Body of pancreas (tissue), 4 donors: ENCODE results near the gene CRYBA4.

Experiments
- POLR2A ChIP-seq, 3 donors: fragments of 450-650 bp; IDR thresholded peaks; one replicate each; pipeline ENCODE4 v1.6.1; 2016; ENCODE audit warnings: antibody characterized with exemption in 3 of 3, mild to moderate bottlenecking in 2 of 3
- TF ChIP-seq, protein P1 (sequence below), 7 experiments: fragments of 450-650 bp in 4 of 7; fragments of 200-600 bp in 3 of 7; sonication (generic) in 3 of 7; IDR thresholded peaks; one replicate each; pipeline ENCODE4 v1.5.1; 2016 to 2019; ENCODE audit warnings: antibody characterized with exemption in 7 of 7

DNA sequence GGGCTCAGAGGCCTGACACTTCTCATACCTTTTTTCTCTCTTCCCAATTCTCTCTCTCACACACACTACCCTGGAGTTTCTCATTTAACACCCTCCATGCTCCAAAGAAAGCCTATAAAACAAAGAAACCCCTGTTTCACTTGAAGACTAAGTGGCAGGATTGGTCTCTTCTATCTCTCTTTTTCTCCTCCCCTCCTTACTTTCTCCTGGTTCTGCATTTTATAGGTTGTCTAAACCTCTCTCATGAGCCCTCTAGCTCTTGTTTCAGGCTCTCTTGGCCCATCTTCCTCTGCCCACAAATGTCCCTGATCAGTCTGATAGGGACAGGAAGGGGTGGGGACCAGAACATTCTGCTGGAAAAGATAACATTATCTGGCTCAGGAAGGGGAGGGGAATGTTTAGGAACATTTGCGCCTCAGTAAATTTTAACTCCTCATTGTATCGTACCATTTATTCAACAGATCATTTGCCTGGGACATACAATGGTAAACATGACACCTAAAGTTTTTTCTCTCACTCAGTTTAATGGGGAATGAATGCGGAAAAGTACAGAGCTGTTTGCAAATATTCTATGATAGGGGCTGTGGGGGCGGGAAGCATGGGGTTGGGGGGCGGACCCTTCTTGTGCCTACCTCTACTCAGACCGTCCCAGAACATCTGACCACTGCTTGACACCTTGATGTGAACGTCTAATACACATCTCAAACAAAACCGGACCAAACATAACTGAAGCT lies 10.8 kb downstream of the CRYBA4 start:
- TF ChIP-seq, protein P1, sequence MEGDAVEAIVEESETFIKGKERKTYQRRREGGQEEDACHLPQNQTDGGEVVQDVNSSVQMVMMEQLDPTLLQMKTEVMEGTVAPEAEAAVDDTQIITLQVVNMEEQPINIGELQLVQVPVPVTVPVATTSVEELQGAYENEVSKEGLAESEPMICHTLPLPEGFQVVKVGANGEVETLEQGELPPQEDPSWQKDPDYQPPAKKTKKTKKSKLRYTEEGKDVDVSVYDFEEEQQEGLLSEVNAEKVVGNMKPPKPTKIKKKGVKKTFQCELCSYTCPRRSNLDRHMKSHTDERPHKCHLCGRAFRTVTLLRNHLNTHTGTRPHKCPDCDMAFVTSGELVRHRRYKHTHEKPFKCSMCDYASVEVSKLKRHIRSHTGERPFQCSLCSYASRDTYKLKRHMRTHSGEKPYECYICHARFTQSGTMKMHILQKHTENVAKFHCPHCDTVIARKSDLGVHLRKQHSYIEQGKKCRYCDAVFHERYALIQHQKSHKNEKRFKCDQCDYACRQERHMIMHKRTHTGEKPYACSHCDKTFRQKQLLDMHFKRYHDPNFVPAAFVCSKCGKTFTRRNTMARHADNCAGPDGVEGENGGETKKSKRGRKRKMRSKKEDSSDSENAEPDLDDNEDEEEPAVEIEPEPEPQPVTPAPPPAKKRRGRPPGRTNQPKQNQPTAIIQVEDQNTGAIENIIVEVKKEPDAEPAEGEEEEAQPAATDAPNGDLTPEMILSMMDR (IDR thresholded peaks at IDR 0.05): no peak
- TF ChIP-seq POLR2A (IDR thresholded peaks at IDR 0.05): no peak
